NCI-H2029 (cell line): ENCODE measurements around the gene BAIAP2L1.
"Not testable (repeated sequence)": the region's sequence is repeated elsewhere in the genome, so short reads cannot be mapped to it uniquely, and the experiment has no call there.

Experiments
- DNase-seq: peaks from one replicate; lab custom pipeline; 2025; lab: John Stamatoyannopoulos, UW

The BAIAP2L1 gene

GRCh38 chr7:98400542-98401340 lies at the start of gene BAIAP2L1:
Gene BAIAP2L1, minus strand, starts transcription at chr7:98401090. Its CDS starts 238 bp downstream, at chr7:98400852.
- DNase-seq = peak; percentile 91

GRCh38 chr7:98448766-98449165 lies 47.9 kb upstream of the BAIAP2L1 start:
- no peak for DNase-seq

- not testable (repeated sequence) for DNase-seq
These were observed 40.1 kb upstream of the BAIAP2L1 start for GRCh38 chr7:98440992-98441391.

- DNase-seq = no peak
These were observed 38.6 kb upstream of the BAIAP2L1 start for GRCh38 chr7:98439484-98439883.

GRCh38 chr7:98434087-98434486 lies 33.2 kb upstream of the BAIAP2L1 start:
- no peak for DNase-seq

- DNase-seq = no peak
These were observed 28.9 kb upstream of the BAIAP2L1 start for GRCh38 chr7:98429799-98430198.

- DNase-seq = peak; percentile 39
These were observed 22.2 kb upstream of the BAIAP2L1 start for GRCh38 chr7:98423043-98423442.

- DNase-seq = peak; percentile 91
These were observed 20.2 kb upstream of the BAIAP2L1 start for GRCh38 chr7:98420966-98421612.

GRCh38 chr7:98419988-98420387 lies 19.1 kb upstream of the BAIAP2L1 start:
- DNase-seq = not testable (repeated sequence)

- DNase-seq = not testable (repeated sequence)
These were observed 18.4 kb upstream of the BAIAP2L1 start for GRCh38 chr7:98419316-98419691.

GRCh38 chr7:98418636-98419315 lies 17.9 kb upstream of the BAIAP2L1 start:
- DNase-seq = peak; percentile 85

- no peak for DNase-seq
These were observed 17.4 kb upstream of the BAIAP2L1 start for GRCh38 chr7:98418271-98418635.

GRCh38 chr7:98417604-98418270 lies 16.8 kb upstream of the BAIAP2L1 start:
- DNase-seq = not testable (repeated sequence)

- DNase-seq = no peak
These were observed 13.5 kb upstream of the BAIAP2L1 start for GRCh38 chr7:98414205-98414900.

GRCh38 chr7:98413655-98414054 lies 12.8 kb upstream of the BAIAP2L1 start:
- DNase-seq = not testable (repeated sequence)

GRCh38 chr7:98409843-98410242 lies 9.0 kb upstream of the BAIAP2L1 start:
- DNase-seq = peak; percentile 16

GRCh38 chr7:98408146-98408545 lies 7.3 kb upstream of the BAIAP2L1 start:
- not testable (repeated sequence) for DNase-seq

- no peak for DNase-seq
These were observed 5.9 kb upstream of the BAIAP2L1 start for GRCh38 chr7:98406827-98407226.

GRCh38 chr7:98404840-98405239 lies 4.0 kb upstream of the BAIAP2L1 start:
- DNase-seq = no peak

- no peak for DNase-seq
These were observed 874 bp downstream of the BAIAP2L1 start for GRCh38 chr7:98399890-98400541.

GRCh38 chr7:98399462-98399861 lies 1.4 kb downstream of the BAIAP2L1 start:
- no peak for DNase-seq
